ENCODE results near the gene RHOC.

RHOC gene

GRCh38 chr1:112665857-112666256 lies 41.1 kb downstream of the RHOC start:
- TF ChIP-seq, protein P1, sequence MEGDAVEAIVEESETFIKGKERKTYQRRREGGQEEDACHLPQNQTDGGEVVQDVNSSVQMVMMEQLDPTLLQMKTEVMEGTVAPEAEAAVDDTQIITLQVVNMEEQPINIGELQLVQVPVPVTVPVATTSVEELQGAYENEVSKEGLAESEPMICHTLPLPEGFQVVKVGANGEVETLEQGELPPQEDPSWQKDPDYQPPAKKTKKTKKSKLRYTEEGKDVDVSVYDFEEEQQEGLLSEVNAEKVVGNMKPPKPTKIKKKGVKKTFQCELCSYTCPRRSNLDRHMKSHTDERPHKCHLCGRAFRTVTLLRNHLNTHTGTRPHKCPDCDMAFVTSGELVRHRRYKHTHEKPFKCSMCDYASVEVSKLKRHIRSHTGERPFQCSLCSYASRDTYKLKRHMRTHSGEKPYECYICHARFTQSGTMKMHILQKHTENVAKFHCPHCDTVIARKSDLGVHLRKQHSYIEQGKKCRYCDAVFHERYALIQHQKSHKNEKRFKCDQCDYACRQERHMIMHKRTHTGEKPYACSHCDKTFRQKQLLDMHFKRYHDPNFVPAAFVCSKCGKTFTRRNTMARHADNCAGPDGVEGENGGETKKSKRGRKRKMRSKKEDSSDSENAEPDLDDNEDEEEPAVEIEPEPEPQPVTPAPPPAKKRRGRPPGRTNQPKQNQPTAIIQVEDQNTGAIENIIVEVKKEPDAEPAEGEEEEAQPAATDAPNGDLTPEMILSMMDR (IDR thresholded peaks at IDR 0.05), result no peak
- peaks cover 0 to 7% of the 10 kb centered on the region in 2 experiments for H3K4me1 ChIP-seq (ENCODE audit: control insufficient read depth in 1 of 2, insufficient read depth in 1 of 2, low read depth in 1 of 2, low read length in 1 of 2)
- H3K27me3 ChIP-seq, result no peaks in the 10 kb centered on the region
- H3K9me3 ChIP-seq, result no peaks in the 10 kb centered on the region
- H3K27ac ChIP-seq, result peak overlapping the region; percentile 15
- H3K4me3 ChIP-seq (ENCODE audit: low read depth in 1 of 2, low read length in 1 of 2), result no peak overlapping the region
- peaks cover 100% of the 10 kb centered on the region for H3K36me3 ChIP-seq

DNA sequence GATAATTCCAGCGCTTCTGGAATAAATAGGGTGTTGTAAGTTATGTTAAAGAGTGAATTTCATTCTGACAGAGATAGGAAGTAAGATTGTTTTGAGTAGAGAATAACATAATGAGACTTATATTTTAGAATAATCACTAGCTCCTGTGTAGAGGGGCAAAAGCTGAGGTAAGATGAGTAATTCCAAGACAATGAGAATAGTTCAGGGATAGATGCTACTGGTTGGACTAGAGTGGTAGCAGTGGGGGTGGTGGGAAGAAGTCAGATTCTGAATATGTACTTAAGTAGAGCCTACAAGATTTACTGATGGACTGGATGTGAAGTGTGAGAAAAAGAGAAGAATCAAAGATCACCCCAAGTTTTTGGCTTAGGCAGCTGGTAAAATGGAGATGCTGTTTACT lies 55.7 kb downstream of the RHOC start:
- Histone ChIP-seq H3K27me3 (no peaks in the 10 kb centered on the region), H3K36me3 (peaks cover 85% of the 10 kb centered on the region), H3K9me3 (no peaks in the 10 kb centered on the region), H3K4me3 (ENCODE audit: low read depth in 1 of 2, low read length in 1 of 2) (no peak overlapping the region), H3K4me1 (ENCODE audit: control insufficient read depth in 1 of 2, insufficient read depth in 1 of 2, low read depth in 1 of 2, low read length in 1 of 2) (no peaks in the 10 kb centered on the region), H3K27ac (peak overlapping the region; percentile 37)
- TF ChIP-seq, protein P1 (IDR thresholded peaks at IDR 0.05), result no peak
